ENCODE data around the gene USP37.
A peak's percentile ranks its signal among the peaks of the same experiment; 100 is the strongest.

The USP37 gene, protein sequence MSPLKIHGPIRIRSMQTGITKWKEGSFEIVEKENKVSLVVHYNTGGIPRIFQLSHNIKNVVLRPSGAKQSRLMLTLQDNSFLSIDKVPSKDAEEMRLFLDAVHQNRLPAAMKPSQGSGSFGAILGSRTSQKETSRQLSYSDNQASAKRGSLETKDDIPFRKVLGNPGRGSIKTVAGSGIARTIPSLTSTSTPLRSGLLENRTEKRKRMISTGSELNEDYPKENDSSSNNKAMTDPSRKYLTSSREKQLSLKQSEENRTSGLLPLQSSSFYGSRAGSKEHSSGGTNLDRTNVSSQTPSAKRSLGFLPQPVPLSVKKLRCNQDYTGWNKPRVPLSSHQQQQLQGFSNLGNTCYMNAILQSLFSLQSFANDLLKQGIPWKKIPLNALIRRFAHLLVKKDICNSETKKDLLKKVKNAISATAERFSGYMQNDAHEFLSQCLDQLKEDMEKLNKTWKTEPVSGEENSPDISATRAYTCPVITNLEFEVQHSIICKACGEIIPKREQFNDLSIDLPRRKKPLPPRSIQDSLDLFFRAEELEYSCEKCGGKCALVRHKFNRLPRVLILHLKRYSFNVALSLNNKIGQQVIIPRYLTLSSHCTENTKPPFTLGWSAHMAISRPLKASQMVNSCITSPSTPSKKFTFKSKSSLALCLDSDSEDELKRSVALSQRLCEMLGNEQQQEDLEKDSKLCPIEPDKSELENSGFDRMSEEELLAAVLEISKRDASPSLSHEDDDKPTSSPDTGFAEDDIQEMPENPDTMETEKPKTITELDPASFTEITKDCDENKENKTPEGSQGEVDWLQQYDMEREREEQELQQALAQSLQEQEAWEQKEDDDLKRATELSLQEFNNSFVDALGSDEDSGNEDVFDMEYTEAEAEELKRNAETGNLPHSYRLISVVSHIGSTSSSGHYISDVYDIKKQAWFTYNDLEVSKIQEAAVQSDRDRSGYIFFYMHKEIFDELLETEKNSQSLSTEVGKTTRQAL

GRCh38 chr2:218568190-218569037 is at the start of gene USP37, which contains the start of gene CNOT9:
Gene USP37, minus strand, starts transcription at chr2:218568351. Its CDS starts 9,698 bp downstream, at chr2:218558653.
Gene CNOT9, plus strand, starts transcription at chr2:218568839. Its CDS starts 116 bp downstream, at chr2:218568955.
- peak; percentile 96 for DNase-seq (ENCODE audit: low read depth)

DNA sequence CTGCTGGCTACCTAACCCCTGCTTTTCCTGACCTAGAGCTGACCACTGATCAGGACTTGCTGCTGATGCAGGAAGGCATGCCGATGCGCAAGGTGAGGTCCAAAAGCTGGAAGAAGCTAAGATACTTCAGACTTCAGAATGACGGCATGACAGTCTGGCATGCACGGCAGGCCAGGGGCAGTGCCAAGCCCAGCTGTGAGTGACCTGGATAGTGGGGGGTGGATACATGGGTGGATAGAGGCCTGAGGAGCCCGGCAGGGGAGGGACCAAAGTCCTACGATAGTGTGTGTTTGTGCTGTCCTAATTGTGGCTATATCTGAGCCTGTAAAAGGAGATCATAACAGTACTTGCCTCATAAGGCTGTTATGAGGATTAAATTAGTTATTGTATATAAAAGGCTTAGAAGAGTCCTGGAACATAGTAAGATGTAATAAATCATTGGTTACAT is 47.7 kb upstream of the USP37 start:
- DNase-seq (ENCODE audit: low read depth), result no peak

DNA sequence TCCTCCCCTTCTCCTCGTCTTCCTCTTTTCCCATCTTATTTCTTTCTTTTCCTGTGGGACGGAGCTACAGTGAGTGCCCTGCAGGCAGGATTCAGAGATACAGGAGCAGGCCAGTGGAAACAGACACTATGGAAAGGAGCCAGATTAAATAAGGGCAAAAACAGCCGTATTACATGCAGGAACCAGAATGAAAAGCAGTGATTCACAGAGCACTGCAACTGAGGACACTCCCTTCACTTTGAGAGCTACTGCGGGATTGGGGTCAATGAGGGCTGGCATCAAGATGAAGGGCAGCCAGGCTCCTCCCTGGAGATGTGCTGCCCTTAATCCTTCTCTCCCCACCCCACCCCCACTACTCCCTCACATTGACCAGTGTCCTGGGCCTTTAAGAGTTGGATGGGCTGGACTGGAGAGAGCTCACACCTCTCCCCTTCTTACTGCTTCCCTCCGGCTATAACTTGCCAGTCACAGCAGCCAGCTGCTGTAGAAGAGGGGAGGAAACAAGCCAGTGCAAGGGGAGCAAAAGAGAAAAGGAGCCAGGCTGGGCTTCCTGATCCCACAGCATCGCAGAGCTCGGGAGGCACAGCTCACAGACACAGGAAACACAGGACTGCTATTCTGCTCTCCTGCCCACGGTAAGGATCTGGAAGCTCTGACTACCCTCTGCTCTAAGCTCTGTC is 39.4 kb upstream of the USP37 start, which contains the start of gene PLCD4:
Gene PLCD4 (plus strand): TSS at position 464 of the 680 bp plus-strand sequence. CDS start 7,841 bp downstream, outside the sequence.
- DNase-seq (ENCODE audit: low read depth), result peak; percentile 69

DNA sequence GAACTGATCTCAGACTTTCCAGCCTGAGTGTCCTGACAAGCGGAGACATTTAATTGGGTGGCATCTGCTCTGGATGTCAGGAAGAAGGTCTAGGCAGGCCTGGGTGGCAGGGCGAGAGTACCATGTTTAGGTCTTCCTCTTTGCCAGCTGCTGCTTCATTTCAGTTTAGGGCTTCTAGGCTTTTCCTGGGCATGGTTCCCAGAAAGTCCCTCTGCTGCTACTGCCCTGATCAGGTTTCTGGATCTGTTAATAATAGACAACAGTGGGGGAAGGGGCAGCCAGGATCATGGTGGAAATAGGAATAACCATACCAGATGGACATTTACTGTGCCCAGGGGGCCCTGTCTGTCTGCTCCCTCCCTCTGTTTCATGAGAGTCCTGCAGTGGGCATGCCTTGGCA is 37.3 kb upstream of the USP37 start:
- no peak for DNase-seq (ENCODE audit: low read depth)

GRCh38 chr2:218585541-218585940 is 17.4 kb upstream of the USP37 start:
- DNase-seq (ENCODE audit: low read depth), result no peak

GRCh38 chr2:218583983-218584850 is 16.1 kb upstream of the USP37 start:
- DNase-seq (ENCODE audit: low read depth), result no peak

DNA sequence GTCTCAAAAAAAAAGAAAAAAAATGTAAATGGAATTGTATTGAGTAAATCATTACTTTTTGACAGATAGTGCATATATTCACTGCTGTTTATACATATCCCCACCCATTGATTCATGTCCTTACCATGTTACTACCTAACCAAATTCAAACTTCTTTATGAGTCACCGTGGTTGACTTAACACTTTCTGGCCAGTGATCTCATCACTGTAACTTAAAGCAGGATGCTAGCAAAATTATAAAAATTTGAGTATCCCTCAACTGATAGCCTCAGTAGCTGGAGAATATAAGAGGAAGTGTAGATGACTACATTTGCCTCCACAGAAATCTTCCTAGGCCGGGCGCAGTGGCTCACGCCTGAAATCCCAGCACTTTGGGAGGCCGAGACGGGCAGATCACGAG is 13.9 kb upstream of the USP37 start:
- peak; percentile 75 for DNase-seq (ENCODE audit: low read depth)

DNA sequence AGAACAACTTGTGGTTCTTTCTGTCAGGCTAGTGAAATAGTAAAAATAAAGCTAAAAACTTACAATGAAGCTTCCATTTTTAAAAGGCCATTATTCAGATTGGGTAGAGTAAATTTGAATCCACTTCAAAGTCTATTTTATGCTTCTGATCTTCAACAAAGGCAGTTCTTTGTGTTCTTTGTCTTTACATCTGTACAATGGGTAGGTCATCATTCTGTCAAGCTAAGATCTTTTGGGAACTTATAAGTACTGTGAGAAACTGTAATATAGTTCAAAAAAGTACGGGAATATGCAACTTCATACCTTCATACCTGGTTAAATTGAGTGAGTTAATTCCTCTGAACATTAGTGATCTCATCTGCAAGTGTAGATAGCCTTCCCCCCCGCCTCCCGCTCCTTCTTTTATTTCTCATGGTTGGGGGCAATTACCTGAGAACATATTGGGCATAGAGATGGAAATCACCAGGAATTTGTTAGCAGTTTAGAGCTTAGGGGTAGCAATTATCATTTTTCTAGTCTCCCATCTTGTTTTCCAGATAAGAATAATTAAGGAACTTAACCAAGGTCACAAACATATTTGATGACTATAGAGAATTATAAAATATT is 10.2 kb upstream of the USP37 start:
- no peak for DNase-seq (ENCODE audit: low read depth)

GRCh38 chr2:218577482-218578220 is 9.5 kb upstream of the USP37 start:
- peak; percentile 18 for DNase-seq (ENCODE audit: low read depth)

- DNase-seq (ENCODE audit: low read depth), result no peak
Measured at GRCh38 chr2:218576854-218577253, 8.7 kb upstream of the USP37 start.

GRCh38 chr2:218570850-218571249 is 2.7 kb upstream of the USP37 start:
- DNase-seq (ENCODE audit: low read depth), result peak; percentile 9

DNA sequence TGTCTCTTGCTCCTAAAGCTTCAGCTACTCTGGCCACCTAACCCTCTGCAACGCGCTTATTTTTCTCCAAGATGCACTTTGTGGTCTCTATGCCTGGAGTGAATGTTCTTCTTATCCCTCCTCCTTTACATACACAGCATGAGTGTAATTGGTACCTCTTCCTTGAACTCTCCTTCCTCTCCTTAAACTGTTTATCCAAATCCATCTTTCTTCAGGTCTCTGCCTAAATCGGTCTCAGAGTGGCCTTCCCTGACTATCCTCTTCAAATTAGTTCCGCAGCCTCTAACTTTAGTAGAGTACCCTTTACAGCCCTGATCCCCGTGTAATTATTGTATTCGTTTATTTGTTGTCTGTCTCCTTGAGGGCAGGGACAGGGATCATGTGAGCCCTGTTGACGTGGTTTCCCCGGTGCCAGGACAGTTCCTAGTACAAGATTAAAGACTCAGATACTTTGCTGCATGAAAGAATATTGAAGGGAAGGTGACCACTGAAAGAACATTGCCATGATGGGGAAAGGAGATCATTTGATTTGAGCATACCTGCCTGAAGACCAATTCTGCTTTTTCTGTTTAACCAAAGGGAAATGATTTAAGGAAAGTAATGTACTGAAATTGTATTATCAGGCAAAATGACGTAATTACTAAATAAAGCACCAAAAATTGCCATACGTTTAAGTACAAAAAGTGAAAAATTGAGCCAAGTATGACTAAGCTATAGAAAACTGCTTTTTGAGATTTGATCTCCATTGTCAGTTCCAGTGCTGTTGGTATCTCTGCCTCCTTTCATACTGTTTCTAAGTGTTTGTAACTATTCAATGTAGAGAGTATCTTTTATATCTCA is 1.7 kb upstream of the USP37 start:
- peak; percentile 65 for DNase-seq (ENCODE audit: low read depth)

DNA sequence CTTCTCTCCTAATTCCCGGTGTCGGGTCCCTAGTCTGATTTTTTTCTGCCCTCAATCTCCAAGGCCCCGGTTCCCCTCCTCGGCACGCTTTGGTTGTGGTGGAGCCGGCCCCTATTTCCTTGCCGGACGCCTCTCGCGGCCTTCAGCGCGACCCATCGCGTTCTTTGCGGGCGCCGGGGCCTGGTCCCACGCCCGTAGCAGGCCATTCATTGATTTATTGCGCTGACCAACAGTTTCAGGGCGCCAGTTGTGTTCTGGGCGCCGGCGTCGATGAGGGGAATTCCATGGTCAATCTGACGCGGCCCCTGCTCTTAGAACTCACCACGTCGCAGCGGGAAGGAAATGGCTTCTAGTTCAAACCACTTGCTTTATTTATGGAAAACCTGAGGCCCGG is 884 bp upstream of the USP37 start:
- DNase-seq (ENCODE audit: low read depth), result peak; percentile 65

- no peak for DNase-seq (ENCODE audit: low read depth)
Measured at GRCh38 chr2:218567797-218568189, 358 bp downstream of the USP37 start.

DNA sequence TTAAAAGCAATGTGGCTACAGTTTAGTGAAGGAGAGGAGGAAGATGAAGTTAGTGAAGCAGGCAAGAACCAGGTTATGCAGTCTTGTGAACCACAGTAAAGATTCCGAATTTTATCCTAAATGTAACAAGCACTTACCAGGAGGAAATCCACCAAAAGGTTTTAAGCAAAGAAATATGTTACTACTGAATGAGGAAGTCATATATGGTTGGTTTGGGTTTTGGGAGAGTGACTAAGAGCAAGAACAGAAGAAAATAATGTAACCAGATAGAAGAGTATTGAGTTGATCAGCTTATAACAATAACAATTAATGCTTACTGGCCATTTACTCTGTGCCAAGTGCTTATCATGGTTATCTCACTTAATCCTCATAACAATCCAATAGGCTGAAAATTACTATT is 1.9 kb downstream of the USP37 start:
- no peak for DNase-seq (ENCODE audit: low read depth)

GRCh38 chr2:218564056-218564455 is 4.1 kb downstream of the USP37 start:
- peak; percentile 28 for DNase-seq (ENCODE audit: low read depth)

DNA sequence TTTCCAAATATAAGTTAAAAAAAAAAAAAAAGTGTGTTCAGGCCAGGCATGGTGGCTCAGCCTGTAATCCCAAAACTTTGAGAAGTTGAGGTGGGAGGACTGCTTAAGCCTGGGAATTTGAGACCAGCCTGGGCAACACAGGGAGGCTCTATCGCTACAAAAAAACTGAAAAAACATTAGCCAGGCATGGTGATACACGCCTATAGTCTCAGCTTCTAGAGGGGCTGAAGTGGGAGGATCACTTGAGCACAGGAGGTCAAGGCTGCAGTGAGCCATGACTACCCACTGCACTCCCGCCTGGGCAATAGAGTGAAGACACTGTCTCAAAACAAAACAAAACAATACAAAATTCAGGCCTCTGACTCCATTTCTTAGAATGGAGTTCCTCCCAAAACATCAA is 9.2 kb downstream of the USP37 start:
- DNase-seq (ENCODE audit: low read depth), result no peak

DNA sequence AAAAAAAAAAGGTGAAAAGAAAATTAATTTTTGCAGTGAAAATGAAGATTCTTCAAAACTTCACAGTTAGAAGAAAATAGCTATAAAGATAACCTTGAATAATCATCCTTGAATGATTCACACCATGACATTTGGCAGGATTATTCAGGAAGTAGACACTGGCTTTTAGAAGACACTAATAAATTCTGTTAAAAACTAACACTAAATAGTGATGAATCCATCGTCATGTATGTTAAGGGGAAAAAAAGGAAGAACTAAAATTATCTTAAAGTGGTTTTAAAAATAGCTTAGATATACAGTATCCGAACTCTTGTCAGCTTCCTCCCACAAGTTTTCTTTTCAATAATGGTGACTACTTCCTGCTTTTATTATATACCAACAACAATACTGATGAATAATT is 10.2 kb downstream of the USP37 start:
- no peak for DNase-seq (ENCODE audit: low read depth)
